H9 (cell line): ENCODE measurements around the gene ADGRG2. TPM values are rescaled to one million over a fixed set of nuclear protein-coding genes. Genes with fewer than 3 reads are reported as not detected.

Experiments used
- DNase-seq: peaks from one replicate; pipeline ENCODE4 v3.0.0-alpha.2; 2017
- H2AFZ ChIP-seq: one replicate; pipeline ENCODE4 v1.6.1; 2013; ENCODE audit warnings: mild to moderate bottlenecking, low read length, control low read depth, moderate library complexity
- H2AK5ac ChIP-seq: 2 replicates; pipeline ENCODE4 v1.6.1; 2013; ENCODE audit warnings: low read length, control low read depth, mixed read lengths; ENCODE audit not compliant: insufficient read length
- H2BK120ac ChIP-seq: one replicate; pipeline ENCODE4 v1.6.1; 2013; ENCODE audit warnings: low read depth, mild to moderate bottlenecking, low read length, control low read depth, inconsistent platforms; ENCODE audit not compliant: poor library complexity, severe bottlenecking
- H2BK12ac ChIP-seq: 2 replicates; pipeline ENCODE4 v1.6.1; 2013; ENCODE audit warnings: low read length, control low read depth, mixed read lengths, low read depth; ENCODE audit not compliant: insufficient read length
- H2BK15ac ChIP-seq: 2 replicates; pipeline ENCODE4 v1.6.1; 2013; ENCODE audit warnings: low read depth, low read length, control low read depth
- H2BK20ac ChIP-seq: one replicate; pipeline ENCODE4 v1.6.1; 2013; ENCODE audit warnings: low read depth, mild to moderate bottlenecking, low read length, control low read depth, inconsistent platforms; ENCODE audit not compliant: poor library complexity, severe bottlenecking
- H2BK5ac ChIP-seq: 2 replicates; pipeline ENCODE4 v1.6.1; 2013; ENCODE audit warnings: low read length, control low read depth, mixed read lengths; ENCODE audit not compliant: insufficient read length
- H3K14ac ChIP-seq: 2 replicates; pipeline ENCODE4 v1.6.1; 2013; ENCODE audit warnings: low read length, control low read depth; ENCODE audit not compliant: insufficient read depth
- H3K18ac ChIP-seq: 2 replicates; pipeline ENCODE4 v1.6.1; 2013; ENCODE audit warnings: low read depth, mild to moderate bottlenecking, mixed read lengths, low read length, control low read depth; ENCODE audit not compliant: insufficient read length
- H3K23ac ChIP-seq: 2 replicates; pipeline ENCODE4 v1.6.1; 2013; ENCODE audit warnings: low read length, control low read depth, mixed read lengths, low read depth; ENCODE audit not compliant: insufficient read length
- H3K23me2 ChIP-seq: 2 replicates; pipeline ENCODE4 v1.6.1; 2013; ENCODE audit warnings: low read depth, mild to moderate bottlenecking, mixed read lengths, low read length, control low read depth; ENCODE audit not compliant: insufficient read length, poor library complexity, severe bottlenecking
- H3K27ac ChIP-seq: 2 replicates; pipeline ENCODE4 v1.5.1; 2013; ENCODE audit warnings: low read length, control low read depth, mixed read lengths, low read depth; ENCODE audit not compliant: insufficient read length
- H3K27me3 ChIP-seq: 2 replicates; pipeline ENCODE4 v1.6.1; 2013; ENCODE audit warnings: low read length, control low read depth, inconsistent platforms; ENCODE audit not compliant: insufficient read depth
- H3K4ac ChIP-seq: 2 replicates; pipeline ENCODE4 v1.6.1; 2013; ENCODE audit warnings: low read depth, mild to moderate bottlenecking, control low read depth, inconsistent platforms, low read length, moderate library complexity
- H3K4me1 ChIP-seq: 2 replicates; pipeline ENCODE4 v1.6.1; 2013; ENCODE audit warnings: low read length, control low read depth, inconsistent platforms; ENCODE audit not compliant: insufficient read depth
- H3K4me2 ChIP-seq: 2 replicates; pipeline ENCODE4 v1.6.1; 2013; ENCODE audit warnings: low read length, control low read depth, mixed read lengths; ENCODE audit not compliant: insufficient read length, insufficient read depth
- H3K56ac ChIP-seq: 2 replicates; pipeline ENCODE4 v1.6.1; 2013; ENCODE audit warnings: low read depth, mild to moderate bottlenecking, mixed read lengths, low read length, control low read depth; ENCODE audit not compliant: insufficient read length
- H3K79me1 ChIP-seq: 2 replicates; pipeline ENCODE4 v1.6.1; 2013; ENCODE audit warnings: low read depth, mild to moderate bottlenecking, moderate library complexity, low read length, control low read depth, inconsistent platforms; ENCODE audit not compliant: insufficient read depth, poor library complexity, severe bottlenecking
- H3K79me2 ChIP-seq: 2 replicates; pipeline ENCODE4 v1.6.1; 2013; ENCODE audit warnings: low read length, control low read depth, inconsistent platforms; ENCODE audit not compliant: insufficient read depth
- H3K9ac ChIP-seq: 2 replicates; pipeline ENCODE4 v1.6.1; 2013; ENCODE audit warnings: low read length, control low read depth, mixed read lengths; ENCODE audit not compliant: insufficient read length; ENCODE audit errors: extremely low read depth
- H3K9me3 ChIP-seq: one replicate; pipeline ENCODE4 v1.6.1; 2013; ENCODE audit warnings: low read depth, low read length, inconsistent platforms; ENCODE audit not compliant: control insufficient read depth
- H3T11ph ChIP-seq: one replicate; pipeline ENCODE4 v1.6.1; 2013; ENCODE audit warnings: mild to moderate bottlenecking, low read length, control low read depth, inconsistent platforms
- H4K20me1 ChIP-seq: one replicate; pipeline ENCODE4 v1.6.1; 2013; ENCODE audit not compliant: control insufficient read depth, insufficient read length, insufficient read depth
- H4K5ac ChIP-seq: 2 replicates; pipeline ENCODE4 v1.6.1; 2013; ENCODE audit warnings: low read depth, mild to moderate bottlenecking, mixed read lengths, low read length, control low read depth; ENCODE audit not compliant: insufficient read length
- H4K8ac ChIP-seq: replicated peaks from 2 replicates; pipeline ENCODE4 v1.6.1; 2013; ENCODE audit warnings: low read length, control low read depth, mixed read lengths, low read depth; ENCODE audit not compliant: insufficient read length
- H4K91ac ChIP-seq: 2 replicates; pipeline ENCODE4 v1.6.1; 2013; ENCODE audit warnings: low read depth, mild to moderate bottlenecking, moderate library complexity, mixed read lengths, low read length, control low read depth; ENCODE audit not compliant: insufficient read length
- H3K27ac Mint-ChIP-seq, 3 experiments: 2 replicates in 2 of 3; 3 replicates in 1 of 3; pipeline ENCODE4 v1.8.0; 2020 to 2021; ENCODE audit warnings: mixed read lengths in 3 of 3, mild to moderate bottlenecking in 1 of 3, moderate library complexity in 1 of 3
- H3K27me3 Mint-ChIP-seq: 2 replicates; pipeline ENCODE4 v1.8.0; 2021; ENCODE audit warnings: low read depth, mild to moderate bottlenecking, moderate library complexity, mixed read lengths
- H3K36me3 Mint-ChIP-seq, 3 experiments: 2 replicates in 2 of 3; 3 replicates in 1 of 3; pipeline ENCODE4 v1.8.0; 2020 to 2021; ENCODE audit warnings: low read depth in 3 of 3, mixed read lengths in 3 of 3; ENCODE audit not compliant: insufficient read depth in 1 of 3
- H3K4me1 Mint-ChIP-seq, 2 experiments: 2 replicates each; pipeline ENCODE4 v1.8.0; 2020; ENCODE audit warnings: mixed read lengths in 2 of 2
- H3K4me3 Mint-ChIP-seq, 2 experiments: 2 replicates in 1 of 2; 3 replicates in 1 of 2; pipeline ENCODE4 v1.8.0; 2020 to 2021; ENCODE audit warnings: mild to moderate bottlenecking in 2 of 2, mixed read lengths in 2 of 2, moderate library complexity in 1 of 2
- H3K9me3 Mint-ChIP-seq, 2 experiments: 2 replicates in 1 of 2; 3 replicates in 1 of 2; pipeline ENCODE4 v1.8.0; 2020; ENCODE audit warnings: mild to moderate bottlenecking in 2 of 2, mixed read lengths in 2 of 2, moderate library complexity in 1 of 2
- CTCF ChIP-seq: fragments of 200-600 bp; sonication (generic); conservative IDR thresholded peaks from 3 replicates; pipeline ENCODE4 v1.8.0; 2021; ENCODE audit warnings: antibody characterized with exemption, mild to moderate bottlenecking
- WGBS: extraction: QIAGEN DNeasy Blood & Tissue Kit; methylation state at CpG from one replicate; pipeline ENCODE4 v1.1.7; 2013; ENCODE audit warnings: missing lambda C conversion rate, low lambda C conversion rate, mixed read lengths; ENCODE audit not compliant: insufficient read length; ENCODE audit errors: extremely low coverage; 5-methylcytosine and 5-hydroxymethylcytosine counted together
- total RNA-seq: library from RNA; stranded (reverse); gene quantifications from 2 replicates; pipeline ENCODE4 v1.2.1, GENCODE V29; 2021

ADGRG2 gene
- total RNA-seq, 1 experiment from 2014 or later, result 6.8 TPM

- Histone ChIP-seq H4K5ac (no peak overlapping the region), H4K20me1 (no peaks in the 10 kb centered on the region), H4K91ac (no peak overlapping the region), H2AFZ (no peak overlapping the region), H3K27me3 (no peaks in the 10 kb centered on the region), H3K23me2 (no peaks in the 10 kb centered on the region), H3K79me1 (no peaks in the 10 kb centered on the region), H2BK120ac (no peak overlapping the region), H3K56ac (no peak overlapping the region), H3K4ac (no peak overlapping the region), H3K23ac (no peak overlapping the region), H3K4me1 (no peaks in the 10 kb centered on the region; the same call in 1 of the 2 replicates), H3T11ph (no peak overlapping the region), H3K18ac (no peak overlapping the region), H3K9ac (no peak overlapping the region), H3K9me3 (no peaks in the 10 kb centered on the region), H4K8ac (no peak overlapping the region), H2BK15ac (no peak overlapping the region), H2BK5ac (no peak overlapping the region), H3K4me2 (no peak overlapping the region), H2AK5ac (no peak overlapping the region), H3K27ac (no peak overlapping the region), H2BK20ac (no peak overlapping the region), H3K79me2 (no peaks in the 10 kb centered on the region), H3K14ac (no peak overlapping the region), H2BK12ac (no peak overlapping the region)
- Mint-ChIP-seq H3K27me3 (no peaks in the 10 kb centered on the region), H3K4me1 (peaks cover 2 to 7% of the 10 kb centered on the region in 2 experiments; a peak in 2 of 4 replicates), H3K36me3 (peaks cover 6 to 16% (median 11%) of the 10 kb centered on the region in 3 experiments), H3K4me3 (no peak overlapping the region), H3K9me3 (peaks cover 56 to 71% of the 10 kb centered on the region in 2 experiments), H3K27ac (no peak overlapping the region)
- WGBS, result no CpG with 5 or more reads among the region's 6 CpGs
- DNase-seq, result no peak
- TF ChIP-seq CTCF, result no peak
Measured at GRCh38 chrX:19064175-19064574, 58.1 kb downstream of the ADGRG2 start.
